Measurements from ENCODE around the gene GCNT1. TPM values are rescaled to one million over a fixed set of nuclear protein-coding genes. Genes with fewer than 3 reads are reported as not detected.
"Not testable (repeated sequence)": the region's sequence is repeated elsewhere in the genome, so short reads cannot be mapped to it uniquely, and the experiment has no call there.

The GCNT1 gene
- total and polyA plus RNA-seq, 3 experiments from 2014 or later, result 4.3 to 20.9 (median 14.8) TPM

GRCh38 chr9:76475686-76476085 is 16.7 kb downstream of the GCNT1 start:
- Histone ChIP-seq H3K9me3 (ENCODE audit: low read length) (no peaks in the 10 kb centered on the region), H3K27ac (ENCODE audit: low read depth, low read length) (no peak overlapping the region), H3K4me1 (ENCODE audit: insufficient read depth, low read length) (no peaks in the 10 kb centered on the region), H3K27me3 (ENCODE audit: insufficient read depth, low read length, poor library complexity, severe bottlenecking) (no peaks in the 10 kb centered on the region), H3K4me3 (ENCODE audit: low read length) (no peak overlapping the region), H3K36me3 (ENCODE audit: insufficient read depth, low read length) (no peaks in the 10 kb centered on the region)
- POLR2A ChIA-PET, result no interaction called here
- no peak for DNase-seq
- Mint-ChIP-seq H3K27me3 (no peaks in the 10 kb centered on the region), H3K36me3 (peaks cover 4 to 15% (median 12%) of the 10 kb centered on the region in 3 donors), H3K9me3 (peaks cover 0 to 10% (median 5%) of the 10 kb centered on the region in 5 donors), H3K4me1 (peaks cover 0 to 12% (median 4%) of the 10 kb centered on the region in 3 donors), H3K4me3 (no peak overlapping the region), H3K27ac (no peak overlapping the region)
- CTCF ChIA-PET, result no interaction called here

GRCh38 chr9:76477818-76478217 is 18.8 kb downstream of the GCNT1 start:
- H3K4me3 ChIP-seq (ENCODE audit: low read length); CTCF ChIA-PET; H3K36me3 ChIP-seq (ENCODE audit: insufficient read depth, low read length); H3K27me3 ChIP-seq (ENCODE audit: insufficient read depth, low read length, poor library complexity, severe bottlenecking); H3K9me3 ChIP-seq (ENCODE audit: low read length); H3K4me1 Mint-ChIP-seq; H3K27me3 Mint-ChIP-seq; H3K4me1 ChIP-seq (ENCODE audit: insufficient read depth, low read length); H3K4me3 Mint-ChIP-seq; DNase-seq; POLR2A ChIA-PET; H3K27ac ChIP-seq (ENCODE audit: low read depth, low read length): not testable (repeated sequence)
- Mint-ChIP-seq H3K36me3 (peaks cover 4 to 17% (median 10%) of the 10 kb centered on the region in 3 donors), H3K27ac (peak overlapping the region in 1 of 8 donors; percentile 48), H3K9me3 (peaks cover 0 to 10% (median 5%) of the 10 kb centered on the region in 5 donors)

GRCh38 chr9:76478226-76478625 is 19.2 kb downstream of the GCNT1 start:
- H3K27me3 Mint-ChIP-seq, result no peaks in the 10 kb centered on the region
- no peak overlapping the region for H3K4me3 ChIP-seq (ENCODE audit: low read length)
- ChIA-PET CTCF (no interaction called here), POLR2A (no interaction called here)
- H3K9me3 ChIP-seq (ENCODE audit: low read length), result no peaks in the 10 kb centered on the region
- peaks cover 0 to 10% (median 5%) of the 10 kb centered on the region in 5 donors for H3K9me3 Mint-ChIP-seq
- no peak overlapping the region for H3K27ac Mint-ChIP-seq
- H3K4me1 ChIP-seq (ENCODE audit: insufficient read depth, low read length), result no peaks in the 10 kb centered on the region
- H3K36me3 Mint-ChIP-seq, result peaks cover 4 to 17% (median 10%) of the 10 kb centered on the region in 3 donors
- no peaks in the 10 kb centered on the region for H3K36me3 ChIP-seq (ENCODE audit: insufficient read depth, low read length)
- H3K27ac ChIP-seq (ENCODE audit: low read depth, low read length), result no peak overlapping the region
- H3K27me3 ChIP-seq (ENCODE audit: insufficient read depth, low read length, poor library complexity, severe bottlenecking), result no peaks in the 10 kb centered on the region
- H3K4me3 Mint-ChIP-seq, result no peak overlapping the region
- no peak for DNase-seq
- H3K4me1 Mint-ChIP-seq, result no peaks in the 10 kb centered on the region

- H3K4me1 Mint-ChIP-seq; H3K27ac ChIP-seq (ENCODE audit: low read depth, low read length); H3K4me1 ChIP-seq (ENCODE audit: insufficient read depth, low read length); H3K36me3 ChIP-seq (ENCODE audit: insufficient read depth, low read length); H3K27me3 ChIP-seq (ENCODE audit: insufficient read depth, low read length, poor library complexity, severe bottlenecking); H3K4me3 ChIP-seq (ENCODE audit: low read length); DNase-seq; H3K27me3 Mint-ChIP-seq; H3K9me3 ChIP-seq (ENCODE audit: low read length); POLR2A ChIA-PET; H3K4me3 Mint-ChIP-seq; CTCF ChIA-PET; H3K27ac Mint-ChIP-seq: not testable (repeated sequence)
- Mint-ChIP-seq H3K36me3 (peaks cover 4 to 17% (median 10%) of the 10 kb centered on the region in 3 donors), H3K9me3 (peaks cover 0 to 10% (median 5%) of the 10 kb centered on the region in 5 donors)
Measured at GRCh38 chr9:76479337-76479736, 20.4 kb downstream of the GCNT1 start.

- POLR2A ChIA-PET, result no interaction called here
- Histone ChIP-seq H3K4me1 (ENCODE audit: insufficient read depth, low read length) (no peaks in the 10 kb centered on the region), H3K36me3 (ENCODE audit: insufficient read depth, low read length) (no peaks in the 10 kb centered on the region), H3K27ac (ENCODE audit: low read depth, low read length) (no peak overlapping the region), H3K27me3 (ENCODE audit: insufficient read depth, low read length, poor library complexity, severe bottlenecking) (no peaks in the 10 kb centered on the region), H3K4me3 (ENCODE audit: low read length) (no peak overlapping the region), H3K9me3 (ENCODE audit: low read length) (no peaks in the 10 kb centered on the region)
- Mint-ChIP-seq H3K27me3 (no peaks in the 10 kb centered on the region), H3K4me1 (peaks cover 17 to 29% (median 19%) of the 10 kb centered on the region in 3 donors), H3K36me3 (peaks cover 0 to 5% (median 1%) of the 10 kb centered on the region in 3 donors), H3K9me3 (peaks cover 0 to 3% (median 0%) of the 10 kb centered on the region in 5 donors), H3K4me3 (no peak overlapping the region), H3K27ac (no peak overlapping the region)
- DNase-seq, result no peak
- CTCF ChIA-PET, result no interaction called here
Measured at GRCh38 chr9:76486151-76486550, 27.2 kb downstream of the GCNT1 start.

GRCh38 chr9:76490249-76490990 is 31.4 kb downstream of the GCNT1 start:
- Mint-ChIP-seq H3K27ac (no peak overlapping the region), H3K4me1 (peaks cover 18 to 27% (median 21%) of the 10 kb centered on the region in 3 donors), H3K4me3 (no peak overlapping the region), H3K36me3 (peaks cover 0 to 11% (median 3%) of the 10 kb centered on the region in 3 donors), H3K9me3 (peaks cover 0 to 3% (median 0%) of the 10 kb centered on the region in 5 donors), H3K27me3 (no peaks in the 10 kb centered on the region)
- CTCF ChIA-PET, result no interaction called here
- no peak overlapping the region for H3K4me3 ChIP-seq (ENCODE audit: low read length)
- no peak overlapping the region for H3K27ac ChIP-seq (ENCODE audit: low read depth, low read length)
- POLR2A ChIA-PET, result no interaction called here
- no peaks in the 10 kb centered on the region for H3K36me3 ChIP-seq (ENCODE audit: insufficient read depth, low read length)
- DNase-seq, result no peak
- H3K27me3 ChIP-seq (ENCODE audit: insufficient read depth, low read length, poor library complexity, severe bottlenecking), result no peaks in the 10 kb centered on the region
- H3K4me1 ChIP-seq (ENCODE audit: insufficient read depth, low read length), result no peaks in the 10 kb centered on the region
- H3K9me3 ChIP-seq (ENCODE audit: low read length), result no peaks in the 10 kb centered on the region

GRCh38 chr9:76491056-76491455 is 32.1 kb downstream of the GCNT1 start:
- POLR2A ChIA-PET; H3K36me3 ChIP-seq (ENCODE audit: insufficient read depth, low read length); H3K9me3 Mint-ChIP-seq; H3K4me3 ChIP-seq (ENCODE audit: low read length); H3K4me1 ChIP-seq (ENCODE audit: insufficient read depth, low read length); CTCF ChIA-PET; H3K27ac ChIP-seq (ENCODE audit: low read depth, low read length); DNase-seq; H3K27me3 Mint-ChIP-seq; H3K4me3 Mint-ChIP-seq; H3K27me3 ChIP-seq (ENCODE audit: insufficient read depth, low read length, poor library complexity, severe bottlenecking); H3K27ac Mint-ChIP-seq; H3K9me3 ChIP-seq (ENCODE audit: low read length): not testable (repeated sequence)
- Mint-ChIP-seq H3K36me3 (peaks cover 0 to 13% (median 3%) of the 10 kb centered on the region in 3 donors), H3K4me1 (peaks cover 18 to 27% (median 21%) of the 10 kb centered on the region in 3 donors)

- H3K9me3 Mint-ChIP-seq; H3K36me3 ChIP-seq (ENCODE audit: insufficient read depth, low read length); H3K9me3 ChIP-seq (ENCODE audit: low read length); POLR2A ChIA-PET; H3K27me3 ChIP-seq (ENCODE audit: insufficient read depth, low read length, poor library complexity, severe bottlenecking); H3K4me1 ChIP-seq (ENCODE audit: insufficient read depth, low read length); H3K27me3 Mint-ChIP-seq; H3K4me3 Mint-ChIP-seq; H3K4me3 ChIP-seq (ENCODE audit: low read length); H3K27ac Mint-ChIP-seq; CTCF ChIA-PET; H3K27ac ChIP-seq (ENCODE audit: low read depth, low read length); DNase-seq: not testable (repeated sequence)
- Mint-ChIP-seq H3K36me3 (peaks cover 2 to 21% (median 5%) of the 10 kb centered on the region in 3 donors), H3K4me1 (peaks cover 12 to 21% (median 15%) of the 10 kb centered on the region in 3 donors)
Measured at GRCh38 chr9:76493496-76493895, 34.5 kb downstream of the GCNT1 start.

Measured in CD8-positive, alpha-beta memory T cell (primary cell).